Measurements from ENCODE around the gene ABTB2. TPM values are rescaled to one million over a fixed set of nuclear protein-coding genes. Genes with fewer than 3 reads are reported as not detected.

The ABTB2 gene
- total and polyA plus RNA-seq, 2 experiments from 2014 or later = 2.6 to 12.1 TPM

- H3K9me2 ChIP-seq (ENCODE audit: insufficient read depth) = no peaks in the 10 kb centered on the region
- TF ChIP-seq, protein P1, sequence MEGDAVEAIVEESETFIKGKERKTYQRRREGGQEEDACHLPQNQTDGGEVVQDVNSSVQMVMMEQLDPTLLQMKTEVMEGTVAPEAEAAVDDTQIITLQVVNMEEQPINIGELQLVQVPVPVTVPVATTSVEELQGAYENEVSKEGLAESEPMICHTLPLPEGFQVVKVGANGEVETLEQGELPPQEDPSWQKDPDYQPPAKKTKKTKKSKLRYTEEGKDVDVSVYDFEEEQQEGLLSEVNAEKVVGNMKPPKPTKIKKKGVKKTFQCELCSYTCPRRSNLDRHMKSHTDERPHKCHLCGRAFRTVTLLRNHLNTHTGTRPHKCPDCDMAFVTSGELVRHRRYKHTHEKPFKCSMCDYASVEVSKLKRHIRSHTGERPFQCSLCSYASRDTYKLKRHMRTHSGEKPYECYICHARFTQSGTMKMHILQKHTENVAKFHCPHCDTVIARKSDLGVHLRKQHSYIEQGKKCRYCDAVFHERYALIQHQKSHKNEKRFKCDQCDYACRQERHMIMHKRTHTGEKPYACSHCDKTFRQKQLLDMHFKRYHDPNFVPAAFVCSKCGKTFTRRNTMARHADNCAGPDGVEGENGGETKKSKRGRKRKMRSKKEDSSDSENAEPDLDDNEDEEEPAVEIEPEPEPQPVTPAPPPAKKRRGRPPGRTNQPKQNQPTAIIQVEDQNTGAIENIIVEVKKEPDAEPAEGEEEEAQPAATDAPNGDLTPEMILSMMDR (conservative IDR thresholded peaks at IDR 0.05; ENCODE audit: low read depth in 2 of 2) = no peak
- TF ChIP-seq NANOG (IDR thresholded peaks at IDR 0.05; ENCODE audit: borderline replicate concordance) = no peak
- no peak for TF ChIP-seq POLR2AphosphoS5 (IDR thresholded peaks at IDR 0.05; ENCODE audit: low read depth)
- TF ChIP-seq, protein P2, sequence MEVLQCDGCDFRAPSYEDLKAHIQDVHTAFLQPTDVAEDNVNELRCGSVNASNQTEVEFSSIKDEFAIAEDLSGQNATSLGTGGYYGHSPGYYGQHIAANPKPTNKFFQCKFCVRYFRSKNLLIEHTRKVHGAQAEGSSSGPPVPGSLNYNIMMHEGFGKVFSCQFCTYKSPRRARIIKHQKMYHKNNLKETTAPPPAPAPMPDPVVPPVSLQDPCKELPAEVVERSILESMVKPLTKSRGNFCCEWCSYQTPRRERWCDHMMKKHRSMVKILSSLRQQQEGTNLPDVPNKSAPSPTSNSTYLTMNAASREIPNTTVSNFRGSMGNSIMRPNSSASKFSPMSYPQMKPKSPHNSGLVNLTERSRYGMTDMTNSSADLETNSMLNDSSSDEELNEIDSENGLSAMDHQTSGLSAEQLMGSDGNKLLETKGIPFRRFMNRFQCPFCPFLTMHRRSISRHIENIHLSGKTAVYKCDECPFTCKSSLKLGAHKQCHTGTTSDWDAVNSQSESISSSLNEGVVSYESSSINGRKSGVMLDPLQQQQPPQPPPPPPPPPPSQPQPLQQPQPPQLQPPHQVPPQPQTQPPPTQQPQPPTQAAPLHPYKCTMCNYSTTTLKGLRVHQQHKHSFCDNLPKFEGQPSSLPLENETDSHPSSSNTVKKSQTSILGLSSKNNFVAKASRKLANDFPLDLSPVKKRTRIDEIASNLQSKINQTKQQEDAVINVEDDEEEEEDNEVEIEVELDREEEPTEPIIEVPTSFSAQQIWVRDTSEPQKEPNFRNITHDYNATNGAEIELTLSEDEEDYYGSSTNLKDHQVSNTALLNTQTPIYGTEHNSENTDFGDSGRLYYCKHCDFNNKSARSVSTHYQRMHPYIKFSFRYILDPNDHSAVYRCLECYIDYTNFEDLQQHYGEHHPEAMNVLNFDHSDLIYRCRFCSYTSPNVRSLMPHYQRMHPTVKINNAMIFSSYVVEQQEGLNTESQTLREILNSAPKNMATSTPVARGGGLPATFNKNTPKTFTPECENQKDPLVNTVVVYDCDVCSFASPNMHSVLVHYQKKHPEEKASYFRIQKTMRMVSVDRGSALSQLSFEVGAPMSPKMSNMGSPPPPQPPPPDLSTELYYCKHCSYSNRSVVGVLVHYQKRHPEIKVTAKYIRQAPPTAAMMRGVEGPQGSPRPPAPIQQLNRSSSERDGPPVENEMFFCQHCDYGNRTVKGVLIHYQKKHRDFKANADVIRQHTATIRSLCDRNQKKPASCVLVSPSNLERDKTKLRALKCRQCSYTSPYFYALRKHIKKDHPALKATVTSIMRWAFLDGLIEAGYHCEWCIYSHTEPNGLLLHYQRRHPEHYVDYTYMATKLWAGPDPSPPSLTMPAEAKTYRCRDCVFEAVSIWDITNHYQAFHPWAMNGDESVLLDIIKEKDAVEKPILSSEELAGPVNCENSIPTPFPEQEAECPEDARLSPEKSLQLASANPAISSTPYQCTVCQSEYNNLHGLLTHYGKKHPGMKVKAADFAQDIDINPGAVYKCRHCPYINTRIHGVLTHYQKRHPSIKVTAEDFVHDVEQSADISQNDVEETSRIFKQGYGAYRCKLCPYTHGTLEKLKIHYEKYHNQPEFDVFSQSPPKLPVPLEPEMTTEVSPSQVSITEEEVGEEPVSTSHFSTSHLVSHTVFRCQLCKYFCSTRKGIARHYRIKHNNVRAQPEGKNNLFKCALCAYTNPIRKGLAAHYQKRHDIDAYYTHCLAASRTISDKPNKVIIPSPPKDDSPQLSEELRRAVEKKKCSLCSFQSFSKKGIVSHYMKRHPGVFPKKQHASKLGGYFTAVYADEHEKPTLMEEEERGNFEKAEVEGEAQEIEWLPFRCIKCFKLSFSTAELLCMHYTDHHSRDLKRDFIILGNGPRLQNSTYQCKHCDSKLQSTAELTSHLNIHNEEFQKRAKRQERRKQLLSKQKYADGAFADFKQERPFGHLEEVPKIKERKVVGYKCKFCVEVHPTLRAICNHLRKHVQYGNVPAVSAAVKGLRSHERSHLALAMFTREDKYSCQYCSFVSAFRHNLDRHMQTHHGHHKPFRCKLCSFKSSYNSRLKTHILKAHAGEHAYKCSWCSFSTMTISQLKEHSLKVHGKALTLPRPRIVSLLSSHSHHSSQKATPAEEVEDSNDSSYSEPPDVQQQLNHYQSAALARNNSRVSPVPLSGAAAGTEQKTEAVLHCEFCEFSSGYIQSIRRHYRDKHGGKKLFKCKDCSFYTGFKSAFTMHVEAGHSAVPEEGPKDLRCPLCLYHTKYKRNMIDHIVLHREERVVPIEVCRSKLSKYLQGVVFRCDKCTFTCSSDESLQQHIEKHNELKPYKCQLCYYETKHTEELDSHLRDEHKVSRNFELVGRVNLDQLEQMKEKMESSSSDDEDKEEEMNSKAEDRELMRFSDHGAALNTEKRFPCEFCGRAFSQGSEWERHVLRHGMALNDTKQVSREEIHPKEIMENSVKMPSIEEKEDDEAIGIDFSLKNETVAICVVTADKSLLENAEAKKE (CRISPR knock-in tag; IDR thresholded peaks at IDR 0.05) = no peak
- TF ChIP-seq CREB1 (CRISPR knock-in tag; IDR thresholded peaks at IDR 0.05; ENCODE audit: low read depth) = no peak
- no peak for TF ChIP-seq JUNB (IDR thresholded peaks at IDR 0.05; ENCODE audit: unreplicated experiment)
- no peaks in the 10 kb centered on the region for H3K27me3 ChIP-seq (ENCODE audit: insufficient read depth)
- H3K4me3 ChIP-seq = no peak overlapping the region
- H3K4me2 ChIP-seq = no peak overlapping the region
- H3F3A ChIP-seq (replicated peaks; ENCODE audit: low read depth) = no peaks in the 10 kb centered on the region
- H3K27ac Mint-ChIP-seq = no peak overlapping the region
- DNase-seq (ENCODE audit: low spot score) (no peak), ATAC-seq (no peak)
- peaks cover 25% of the 10 kb centered on the region for H3K4me1 Mint-ChIP-seq
- H3K79me2 ChIP-seq (replicated peaks; ENCODE audit: insufficient read depth) = no peaks in the 10 kb centered on the region
- no peak overlapping the region for H2AFZ ChIP-seq
- no peaks in the 10 kb centered on the region for H3K36me3 ChIP-seq (ENCODE audit: insufficient read depth)
- no peaks in the 10 kb centered on the region for H4K20me1 ChIP-seq (replicated peaks; ENCODE audit: insufficient read depth)
- H3K4me3 Mint-ChIP-seq = no peak overlapping the region
- peaks cover 3% of the 10 kb centered on the region; the same call in 1 of the 3 replicates for H3K9me3 Mint-ChIP-seq
- H3K27me3 Mint-ChIP-seq (ENCODE audit: insufficient read depth, low read depth, poor library complexity) = peaks cover 10% of the 10 kb centered on the region
- H3K36me3 Mint-ChIP-seq (ENCODE audit: low read depth) = no peaks in the 10 kb centered on the region
- H3K4me1 ChIP-seq (ENCODE audit: insufficient read depth) = peaks cover 11% of the 10 kb centered on the region
- no peak overlapping the region for H3K27ac ChIP-seq (ENCODE audit: low read depth)
These were observed 132.7 kb downstream of the ABTB2 start for GRCh38 chr11:34225091-34225490.

Data from GM23338 (cell line).